OCI-LY7 (cell line): ENCODE measurements around the gene PRR14L.

ENCODE experiments used
- EZH2phosphoT487 ChIP-seq: fragments of 200-600 bp; sonication (generic); IDR thresholded peaks from 2 replicates; pipeline ENCODE4 v1.6.1; 2018; ENCODE audit warnings: low read depth, borderline replicate concordance, mild to moderate bottlenecking, mixed run types, antibody characterized with exemption, low read length, moderate library complexity, mixed read lengths
- TF ChIP-seq, protein P1 (sequence below): fragments of 200-600 bp; sonication (generic); conservative IDR thresholded peaks from 2 replicates; pipeline ENCODE4 v1.5.1; 2014; ENCODE audit warnings: mild to moderate bottlenecking, antibody characterized with exemption, low read length, moderate library complexity, mixed read lengths

DNA sequence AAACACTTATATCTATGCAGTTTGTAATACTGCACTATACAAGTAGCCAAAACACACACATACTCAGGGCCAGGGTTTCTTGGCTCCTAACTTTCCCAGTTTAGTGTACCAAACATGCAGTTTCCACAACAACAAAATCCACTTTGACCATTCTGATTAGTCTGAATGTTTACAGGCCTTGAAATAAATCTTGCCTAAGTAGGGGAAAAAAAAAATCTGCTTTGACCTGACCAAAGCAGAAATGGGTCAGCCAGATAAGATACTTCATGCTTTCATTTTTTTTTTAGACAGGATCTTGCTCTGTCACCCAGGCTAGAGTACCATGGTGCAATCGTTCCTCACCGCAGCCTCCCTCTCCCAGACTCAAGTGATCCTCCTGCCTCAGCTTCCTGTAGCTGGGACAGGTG lies 10.1 kb downstream of the PRR14L start:
- TF ChIP-seq, protein P1, sequence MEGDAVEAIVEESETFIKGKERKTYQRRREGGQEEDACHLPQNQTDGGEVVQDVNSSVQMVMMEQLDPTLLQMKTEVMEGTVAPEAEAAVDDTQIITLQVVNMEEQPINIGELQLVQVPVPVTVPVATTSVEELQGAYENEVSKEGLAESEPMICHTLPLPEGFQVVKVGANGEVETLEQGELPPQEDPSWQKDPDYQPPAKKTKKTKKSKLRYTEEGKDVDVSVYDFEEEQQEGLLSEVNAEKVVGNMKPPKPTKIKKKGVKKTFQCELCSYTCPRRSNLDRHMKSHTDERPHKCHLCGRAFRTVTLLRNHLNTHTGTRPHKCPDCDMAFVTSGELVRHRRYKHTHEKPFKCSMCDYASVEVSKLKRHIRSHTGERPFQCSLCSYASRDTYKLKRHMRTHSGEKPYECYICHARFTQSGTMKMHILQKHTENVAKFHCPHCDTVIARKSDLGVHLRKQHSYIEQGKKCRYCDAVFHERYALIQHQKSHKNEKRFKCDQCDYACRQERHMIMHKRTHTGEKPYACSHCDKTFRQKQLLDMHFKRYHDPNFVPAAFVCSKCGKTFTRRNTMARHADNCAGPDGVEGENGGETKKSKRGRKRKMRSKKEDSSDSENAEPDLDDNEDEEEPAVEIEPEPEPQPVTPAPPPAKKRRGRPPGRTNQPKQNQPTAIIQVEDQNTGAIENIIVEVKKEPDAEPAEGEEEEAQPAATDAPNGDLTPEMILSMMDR = no peak
- no peak for TF ChIP-seq EZH2phosphoT487
